ENCODE results near the gene ITPR2.

- TF ChIP-seq EZH2phosphoT487 (IDR thresholded peaks at IDR 0.05; ENCODE audit: insufficient read depth, low read depth), result no peak
- no peak for TF ChIP-seq EZH2 (IDR thresholded peaks at IDR 0.05; ENCODE audit: insufficient read depth, poor library complexity, severe bottlenecking)
These were observed 7.5 kb downstream of the ITPR2 start for GRCh38 chr12:26825459-26826016.
